ENCODE measurements around the gene FMR1.

Gene FMR1

DNA sequence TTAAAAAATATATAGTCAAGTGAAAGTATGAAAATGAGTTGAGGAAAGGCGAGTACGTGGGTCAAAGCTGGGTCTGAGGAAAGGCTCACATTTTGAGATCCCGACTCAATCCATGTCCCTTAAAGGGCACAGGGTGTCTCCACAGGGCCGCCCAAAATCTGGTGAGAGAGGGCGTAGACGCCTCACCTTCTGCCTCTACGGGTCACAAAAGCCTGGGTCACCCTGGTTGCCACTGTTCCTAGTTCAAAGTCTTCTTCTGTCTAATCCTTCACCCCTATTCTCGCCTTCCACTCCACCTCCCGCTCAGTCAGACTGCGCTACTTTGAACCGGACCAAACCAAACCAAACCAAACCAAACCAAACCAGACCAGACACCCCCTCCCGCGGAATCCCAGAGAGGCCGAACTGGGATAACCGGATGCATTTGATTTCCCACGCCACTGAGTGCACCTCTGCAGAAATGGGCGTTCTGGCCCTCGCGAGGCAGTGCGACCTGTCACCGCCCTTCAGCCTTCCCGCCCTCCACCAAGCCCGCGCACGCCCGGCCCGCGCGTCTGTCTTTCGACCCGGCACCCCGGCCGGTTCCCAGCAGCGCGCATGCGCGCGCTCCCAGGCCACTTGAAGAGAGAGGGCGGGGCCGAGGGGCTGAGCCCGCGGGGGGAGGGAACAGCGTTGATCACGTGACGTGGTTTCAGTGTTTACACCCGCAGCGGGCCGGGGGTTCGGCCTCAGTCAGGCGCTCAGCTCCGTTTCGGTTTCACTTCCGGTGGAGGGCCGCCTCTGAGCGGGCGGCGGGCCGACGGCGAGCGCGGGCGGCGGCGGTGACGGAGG is at the start of gene FMR1:
Gene FMR1, plus strand, starts transcription at position 728 of the 831 bp plus-strand sequence. CDS start 261 bp downstream, outside the sequence.
- peak; percentile 91 for DNase-seq (ENCODE audit: low read depth)

GRCh38 chrX:147875866-147876596 is 35.7 kb upstream of the FMR1 start:
- no peak for DNase-seq (ENCODE audit: low read depth)

DNA sequence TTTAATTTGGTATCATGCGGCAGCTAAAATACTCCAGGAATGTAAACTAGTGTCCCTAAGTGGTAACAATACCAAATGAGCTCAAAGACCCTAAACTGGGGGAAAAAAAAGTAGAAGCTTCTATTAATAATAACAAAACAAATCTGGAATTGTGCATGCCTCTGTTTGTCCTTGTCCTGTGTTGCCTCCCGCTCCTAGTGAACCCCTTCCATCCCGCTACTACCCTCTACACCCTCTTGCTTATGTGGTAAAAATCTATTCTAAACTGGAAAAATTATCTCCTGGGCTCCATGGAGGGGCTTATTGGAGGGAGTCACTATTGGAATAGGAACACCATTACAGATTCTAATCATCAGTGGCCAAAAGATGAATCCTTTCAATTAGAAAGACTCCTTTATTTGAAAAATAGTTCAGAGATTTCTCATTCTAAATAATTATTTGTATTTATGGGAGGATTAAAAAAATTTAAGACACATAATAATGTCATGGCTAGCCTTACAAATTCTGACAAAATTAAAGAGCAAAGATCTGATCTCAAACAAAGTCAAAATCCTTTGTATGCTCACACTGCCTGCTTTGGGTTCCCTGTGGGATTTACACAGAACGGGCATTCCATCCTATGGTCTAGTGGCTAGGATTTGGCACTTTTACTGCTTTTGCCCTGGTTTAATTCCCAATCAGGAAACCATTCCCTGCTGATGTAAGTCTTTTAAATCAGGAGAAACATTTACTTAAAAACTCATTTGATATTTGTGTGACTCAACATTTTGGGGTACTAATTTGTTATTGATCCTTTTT is 34.7 kb upstream of the FMR1 start:
- no peak for DNase-seq (ENCODE audit: low read depth)

DNA sequence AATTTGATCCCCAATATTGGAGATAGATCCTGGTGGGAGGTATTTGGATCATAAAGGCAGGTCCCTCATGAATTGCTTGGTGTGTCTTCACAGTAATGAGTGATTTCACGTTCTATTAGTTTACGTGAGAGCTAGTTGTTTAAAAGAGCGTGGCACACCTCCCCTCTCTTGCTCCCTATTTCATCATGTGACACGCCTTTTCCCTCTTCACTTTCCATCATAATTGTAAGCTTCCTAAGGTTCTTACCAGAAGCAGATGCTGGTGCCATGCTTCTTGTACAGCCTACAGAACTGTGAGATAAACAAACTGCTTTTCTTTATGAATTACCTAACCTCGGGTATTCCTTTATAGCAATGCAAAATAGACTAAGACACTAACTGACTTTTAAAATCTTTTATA is 34.0 kb upstream of the FMR1 start:
- DNase-seq (ENCODE audit: low read depth) = no peak

GRCh38 chrX:147884958-147885357 is 26.8 kb upstream of the FMR1 start:
- no peak for DNase-seq (ENCODE audit: low read depth)

GRCh38 chrX:147890756-147891155 is 21.0 kb upstream of the FMR1 start:
- DNase-seq (ENCODE audit: low read depth) = no peak

- no peak for DNase-seq (ENCODE audit: low read depth)
Observed at GRCh38 chrX:147891896-147892295, 19.8 kb upstream of the FMR1 start.

GRCh38 chrX:147893741-147894140 is 18.0 kb upstream of the FMR1 start:
- DNase-seq (ENCODE audit: low read depth) = no peak

- no peak for DNase-seq (ENCODE audit: low read depth)
Observed at GRCh38 chrX:147894366-147894963, 17.3 kb upstream of the FMR1 start.

GRCh38 chrX:147897117-147897516 is 14.6 kb upstream of the FMR1 start:
- DNase-seq (ENCODE audit: low read depth) = no peak

- DNase-seq (ENCODE audit: low read depth) = no peak
Observed at GRCh38 chrX:147898951-147899350, 12.8 kb upstream of the FMR1 start.

DNA sequence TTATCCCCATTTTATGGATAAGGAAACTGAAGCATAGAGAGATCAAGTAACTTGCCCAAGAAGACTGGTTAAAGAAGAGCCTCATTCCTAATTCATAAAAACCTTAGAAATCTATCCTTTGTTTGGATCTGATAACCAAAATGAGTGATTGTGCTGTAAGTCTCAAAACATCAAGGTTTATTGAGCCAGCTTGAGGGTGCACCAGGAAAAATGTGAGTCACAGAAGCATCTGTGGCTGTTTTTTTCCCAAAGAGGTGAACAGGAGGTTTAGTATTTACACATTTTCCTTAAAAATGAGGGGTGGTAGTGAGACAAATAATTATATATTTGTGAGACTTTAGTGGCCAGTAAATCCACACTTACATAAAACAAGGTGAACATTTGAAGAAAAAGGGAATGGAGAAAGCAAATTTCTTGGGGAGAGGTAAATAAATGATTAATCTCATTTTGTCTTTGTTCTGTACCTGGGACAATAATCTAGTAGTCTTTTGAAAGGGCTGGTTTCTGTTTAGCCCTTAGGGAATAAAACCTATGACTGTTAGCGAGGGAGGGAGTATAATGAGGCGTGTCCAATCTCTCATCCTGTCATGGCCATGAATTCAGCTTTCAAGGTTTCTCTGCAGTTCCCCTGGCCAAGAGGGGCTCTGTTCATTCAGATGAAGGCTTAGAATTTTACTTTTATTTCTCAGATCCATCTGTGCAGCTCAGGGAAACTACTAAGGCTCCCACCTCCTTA is 12.2 kb upstream of the FMR1 start:
- no peak for DNase-seq (ENCODE audit: low read depth)

GRCh38 chrX:147900349-147900748 is 11.4 kb upstream of the FMR1 start:
- no peak for DNase-seq (ENCODE audit: low read depth)

DNA sequence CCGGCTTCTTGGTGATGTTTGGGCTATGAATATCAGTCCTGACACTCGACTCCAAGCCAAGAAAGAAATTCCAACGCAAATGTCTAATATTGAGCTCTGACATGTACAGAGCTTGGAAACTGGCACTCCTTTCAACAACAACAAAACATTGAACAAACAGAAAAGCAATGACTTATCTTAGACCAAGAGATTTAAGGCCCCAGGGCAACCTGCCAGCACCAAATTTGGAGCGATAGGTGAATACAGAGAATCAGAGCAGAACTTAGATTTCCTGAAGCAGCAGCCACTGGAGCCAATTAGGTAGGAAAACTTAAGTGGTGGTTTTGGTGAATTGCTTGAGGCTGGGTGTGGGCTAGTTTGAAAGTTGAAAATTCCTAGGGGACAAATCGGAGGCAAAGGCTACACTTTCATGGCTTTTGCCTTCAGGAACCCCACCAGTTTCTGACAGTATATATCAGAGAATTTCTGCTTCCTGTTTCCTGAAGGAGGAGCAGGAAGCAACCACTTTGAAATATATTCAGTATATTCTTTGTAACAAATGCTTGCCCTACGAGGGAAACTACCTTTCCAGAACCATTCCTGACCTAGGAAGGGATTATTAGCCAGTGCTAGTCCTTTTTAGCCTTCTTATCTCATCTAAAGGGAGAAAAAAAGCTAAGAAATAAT is 10.1 kb upstream of the FMR1 start:
- no peak for DNase-seq (ENCODE audit: low read depth)

DNA sequence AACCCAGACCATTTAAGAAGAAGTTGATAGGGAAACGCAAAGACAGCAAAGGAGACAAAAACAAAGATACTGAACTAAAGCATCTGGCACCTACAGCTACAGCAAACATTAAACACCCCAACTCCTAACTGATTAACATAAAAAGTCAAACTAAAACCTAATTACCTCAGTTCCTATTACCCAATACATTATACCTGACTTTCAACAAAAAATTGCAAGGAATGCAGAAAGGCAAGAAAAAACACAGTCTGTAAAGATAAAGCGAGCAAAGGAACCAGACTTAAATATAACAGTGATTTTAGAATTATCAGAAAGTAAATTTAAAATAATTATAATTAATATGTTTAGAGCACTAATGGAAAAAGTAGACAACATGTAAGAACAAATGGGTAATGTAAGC is 9.4 kb upstream of the FMR1 start:
- no peak for DNase-seq (ENCODE audit: low read depth)

DNA sequence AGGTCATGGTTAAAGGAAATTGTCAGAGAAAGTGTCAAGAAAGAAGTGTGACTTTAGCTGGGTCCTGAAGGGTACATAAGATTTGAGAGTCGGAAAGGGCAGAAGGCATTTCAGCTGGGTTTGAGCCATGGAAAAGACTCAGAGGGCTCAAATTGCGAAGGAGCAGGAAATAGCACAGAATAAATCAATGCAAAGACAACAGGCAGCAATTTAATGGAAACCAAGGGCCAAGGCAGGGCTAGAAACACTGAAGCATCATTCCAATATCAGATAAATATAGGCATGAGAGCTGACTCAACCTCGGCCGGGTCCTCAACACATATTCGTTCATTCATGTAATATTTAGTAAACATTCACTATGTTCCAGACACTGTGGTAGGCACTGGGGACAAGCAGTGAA is 3.6 kb upstream of the FMR1 start:
- no peak for DNase-seq (ENCODE audit: low read depth)

GRCh38 chrX:147910607-147911006 is 1.1 kb upstream of the FMR1 start:
- no peak for DNase-seq (ENCODE audit: low read depth)

GRCh38 chrX:147912093-147912801 is 528 bp downstream of the FMR1 start:
- peak; percentile 4 for DNase-seq (ENCODE audit: low read depth)

DNA sequence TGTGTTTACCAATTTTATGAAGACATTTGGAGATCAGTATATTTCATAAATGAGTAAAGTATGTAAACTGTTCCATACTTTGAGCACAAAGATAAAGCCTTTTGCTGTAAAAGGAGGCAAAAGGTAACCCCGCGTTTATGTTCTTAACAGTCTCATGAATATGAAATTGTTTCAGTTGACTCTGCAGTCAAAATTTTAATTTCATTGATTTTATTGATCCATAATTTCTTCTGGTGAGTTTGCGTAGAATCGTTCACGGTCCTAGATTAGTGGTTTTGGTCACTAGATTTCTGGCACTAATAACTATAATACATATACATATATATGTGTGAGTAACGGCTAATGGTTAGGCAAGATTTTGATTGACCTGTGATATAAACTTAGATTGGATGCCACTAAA is 1.9 kb downstream of the FMR1 start:
- DNase-seq (ENCODE audit: low read depth) = no peak

DNA sequence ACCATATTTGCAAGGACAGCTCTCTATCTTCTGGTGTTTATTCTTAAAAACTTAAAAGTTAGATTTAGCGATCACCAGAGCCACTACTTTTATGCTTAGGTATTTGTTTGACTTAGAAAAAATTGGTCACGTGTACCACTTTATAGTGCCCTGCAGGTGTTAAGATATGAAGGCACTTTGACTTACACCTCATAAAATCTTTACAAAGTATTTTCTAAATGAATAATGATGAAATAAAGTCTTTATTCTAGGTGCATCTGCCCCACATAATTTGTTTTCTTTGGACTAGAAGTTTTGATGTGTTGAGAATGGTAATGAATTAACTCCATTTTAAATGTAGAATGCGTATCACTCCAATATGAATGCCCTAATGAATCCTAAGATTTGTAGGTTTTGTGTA is 2.9 kb downstream of the FMR1 start:
- no peak for DNase-seq (ENCODE audit: low read depth)
